HUDEP-2 (cell line): ENCODE measurements around the gene MAML2.
A peak's percentile ranks its signal among the peaks of the same experiment; 100 is the strongest.

Source experiments
- DNase-seq, 76 experiments: peaks; one replicate each; lab custom pipeline; 2025; ENCODE audit not compliant: unreplicated experiment in 76 of 76; lab: John Stamatoyannopoulos, UW

Gene MAML2

GRCh38 chr11:96342961-96343711 is at the start of gene MAML2:
TSS of gene MAML2 (minus strand) at chr11:96343195. CDS start at chr11:96341895, 1,300 bp downstream.
- peak in 73 of 76 experiments; percentile 32 to 91 (median 80) for DNase-seq

GRCh38 chr11:96391698-96392307 is 48.8 kb upstream of the MAML2 start:
- DNase-seq: no peak

GRCh38 chr11:96390488-96390792 is 47.4 kb upstream of the MAML2 start:
- no peak for DNase-seq

GRCh38 chr11:96389720-96390487 is 46.9 kb upstream of the MAML2 start, which contains the start of the genes CCDC82 and JRKL:
TSS of gene CCDC82 (minus strand) at chr11:96389912. CDS start at chr11:96384747, 5,165 bp downstream.
TSS of gene JRKL (plus strand) at chr11:96390013. CDS start at chr11:96390650, 637 bp downstream.
- peak; percentile 23 to 97 (median 93) for DNase-seq

GRCh38 chr11:96388891-96389719 is 46.1 kb upstream of the MAML2 start:
- peak in 46 of 76 experiments; percentile 17 to 83 (median 66) for DNase-seq

GRCh38 chr11:96385187-96385586 is 42.2 kb upstream of the MAML2 start:
- no peak for DNase-seq

- DNase-seq: no peak
Measured at GRCh38 chr11:96384156-96384555, 41.2 kb upstream of the MAML2 start.

GRCh38 chr11:96376796-96377195 is 33.8 kb upstream of the MAML2 start:
- DNase-seq: no peak

GRCh38 chr11:96373826-96374225 is 30.8 kb upstream of the MAML2 start:
- no peak for DNase-seq

GRCh38 chr11:96367342-96367741 is 24.3 kb upstream of the MAML2 start:
- no peak for DNase-seq

- DNase-seq: peak in 13 of 76 experiments; percentile 1 to 39 (median 11)
Measured at GRCh38 chr11:96366024-96366423, 23.0 kb upstream of the MAML2 start.

GRCh38 chr11:96365493-96365892 is 22.5 kb upstream of the MAML2 start:
- DNase-seq: no peak

- peak in 36 of 76 experiments; percentile 2 to 76 (median 48) for DNase-seq
Measured at GRCh38 chr11:96361778-96362177, 18.8 kb upstream of the MAML2 start.

GRCh38 chr11:96358321-96358720 is 15.3 kb upstream of the MAML2 start:
- DNase-seq: no peak

- no peak for DNase-seq
Measured at GRCh38 chr11:96357794-96358193, 14.8 kb upstream of the MAML2 start.

GRCh38 chr11:96356848-96357247 is 13.9 kb upstream of the MAML2 start:
- no peak for DNase-seq

GRCh38 chr11:96342014-96342960 is 708 bp downstream of the MAML2 start:
- DNase-seq: no peak

- DNase-seq: peak in 1 of 76 experiments; percentile 12
Measured at GRCh38 chr11:96341211-96342013, 1.6 kb downstream of the MAML2 start.

GRCh38 chr11:96340555-96340885 is 2.5 kb downstream of the MAML2 start:
- DNase-seq: no peak
